ENCODE results near the gene PNPLA6.
"Not testable (repeated sequence)": the region's sequence is repeated elsewhere in the genome, so short reads cannot be mapped to it uniquely, and the experiment has no call there.

The PNPLA6 gene

GRCh38 chr19:7556696-7557315, 21.3 kb downstream of the PNPLA6 start:
- DNase-seq, result no peak

- DNase-seq, result no peak
Measured at GRCh38 chr19:7558667-7559066, 23.1 kb downstream of the PNPLA6 start.

GRCh38 chr19:7559102-7559501, 23.6 kb downstream of the PNPLA6 start:
- no peak for DNase-seq

GRCh38 chr19:7560255-7560654, 24.7 kb downstream of the PNPLA6 start:
- no peak for DNase-seq

GRCh38 chr19:7561325-7561724, 25.8 kb downstream of the PNPLA6 start:
- DNase-seq, result no peak

GRCh38 chr19:7562646-7563393, 27.3 kb downstream of the PNPLA6 start:
- DNase-seq, result no peak

- DNase-seq, result no peak
Measured at GRCh38 chr19:7564866-7565265, 29.3 kb downstream of the PNPLA6 start.

GRCh38 chr19:7565332-7565731, 29.8 kb downstream of the PNPLA6 start:
- no peak for DNase-seq

GRCh38 chr19:7570761-7571160, 35.2 kb downstream of the PNPLA6 start:
- DNase-seq, result no peak

GRCh38 chr19:7575434-7576040, 40.0 kb downstream of the PNPLA6 start:
- no peak for DNase-seq

GRCh38 chr19:7577422-7577821, 41.9 kb downstream of the PNPLA6 start:
- DNase-seq, result not testable (repeated sequence)

- DNase-seq, result no peak
Measured at GRCh38 chr19:7578127-7578526, 42.6 kb downstream of the PNPLA6 start.

GRCh38 chr19:7579182-7579581, 43.7 kb downstream of the PNPLA6 start:
- no peak for DNase-seq

- no peak for DNase-seq
Measured at GRCh38 chr19:7582446-7582845, 46.9 kb downstream of the PNPLA6 start.

- no peak for DNase-seq
Measured at GRCh38 chr19:7589822-7590221, 54.3 kb downstream of the PNPLA6 start.

- no peak for DNase-seq
Measured at GRCh38 chr19:7590256-7590655, 54.7 kb downstream of the PNPLA6 start.

GRCh38 chr19:7595466-7596133, 60.1 kb downstream of the PNPLA6 start, which contains the start of gene CAMSAP3:
Gene CAMSAP3 (plus strand): TSS chr19:7595863. CDS start chr19:7596003, 140 bp downstream.
- DNase-seq, result no peak

GRCh38 chr19:7596211-7596937, 60.9 kb downstream of the PNPLA6 start:
- DNase-seq, result no peak

GRCh38 chr19:7597689-7598088, 62.2 kb downstream of the PNPLA6 start:
- no peak for DNase-seq

- DNase-seq, result no peak
Measured at GRCh38 chr19:7598180-7598579, 62.7 kb downstream of the PNPLA6 start.

- no peak for DNase-seq
Measured at GRCh38 chr19:7600721-7601120, 65.2 kb downstream of the PNPLA6 start.

- no peak for DNase-seq
Measured at GRCh38 chr19:7602240-7602934, 66.9 kb downstream of the PNPLA6 start.
